Astrocyte (in vitro differentiated cells and primary cell): Measurements from ENCODE around the gene COPS9.

Experiments
- EZH2 ChIP-seq: IDR thresholded peaks from 2 replicates; pipeline ENCODE4 v1.6.1; 2012; ENCODE audit warnings: mild to moderate bottlenecking, low read length, inconsistent platforms; ENCODE audit not compliant: insufficient read depth
- TF ChIP-seq, protein P1 (sequence below): IDR thresholded peaks from 2 replicates; pipeline ENCODE4 v1.5.1; 2011; ENCODE audit warnings: low read depth, mild to moderate bottlenecking, inconsistent platforms, low read length, moderate library complexity; ENCODE audit not compliant: insufficient read depth

DNA sequence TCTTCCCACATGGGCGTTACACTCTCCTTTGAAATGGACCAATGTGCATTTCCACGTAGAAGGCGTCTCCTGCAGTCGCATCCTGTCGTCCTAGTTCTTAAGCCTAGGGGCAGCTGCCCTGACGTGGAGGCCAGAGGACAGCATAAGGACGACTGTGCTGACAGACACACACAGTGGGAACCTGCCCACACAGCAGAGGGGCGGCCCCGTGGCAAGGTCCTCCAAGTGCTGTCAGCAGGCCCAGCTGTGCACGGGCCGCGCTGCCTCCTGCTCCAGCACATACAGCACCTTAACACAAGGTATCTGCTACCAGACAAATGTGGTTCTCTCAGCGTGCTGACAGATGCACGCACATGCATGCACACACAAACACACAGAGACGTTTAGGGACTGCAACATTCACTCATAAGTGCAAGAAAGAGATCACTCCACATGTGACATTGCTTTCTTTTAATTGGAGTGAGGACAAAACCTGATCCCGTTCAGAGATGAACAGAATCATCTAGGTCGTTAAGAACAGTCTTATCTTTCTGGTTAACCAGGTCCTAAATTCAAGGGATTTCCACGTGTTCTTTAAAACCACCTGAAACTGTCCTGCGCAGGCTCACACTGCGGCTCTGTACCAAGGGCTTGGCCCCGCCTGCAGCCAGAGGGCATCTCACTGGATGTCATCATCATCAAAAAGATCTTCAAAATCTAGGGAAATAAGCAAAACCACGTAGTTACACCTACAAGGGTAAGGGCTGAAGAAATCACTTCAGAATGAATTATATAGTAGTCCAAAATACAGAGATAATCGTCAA is 5.5 kb downstream of the COPS9 start:
- TF ChIP-seq, protein P1, sequence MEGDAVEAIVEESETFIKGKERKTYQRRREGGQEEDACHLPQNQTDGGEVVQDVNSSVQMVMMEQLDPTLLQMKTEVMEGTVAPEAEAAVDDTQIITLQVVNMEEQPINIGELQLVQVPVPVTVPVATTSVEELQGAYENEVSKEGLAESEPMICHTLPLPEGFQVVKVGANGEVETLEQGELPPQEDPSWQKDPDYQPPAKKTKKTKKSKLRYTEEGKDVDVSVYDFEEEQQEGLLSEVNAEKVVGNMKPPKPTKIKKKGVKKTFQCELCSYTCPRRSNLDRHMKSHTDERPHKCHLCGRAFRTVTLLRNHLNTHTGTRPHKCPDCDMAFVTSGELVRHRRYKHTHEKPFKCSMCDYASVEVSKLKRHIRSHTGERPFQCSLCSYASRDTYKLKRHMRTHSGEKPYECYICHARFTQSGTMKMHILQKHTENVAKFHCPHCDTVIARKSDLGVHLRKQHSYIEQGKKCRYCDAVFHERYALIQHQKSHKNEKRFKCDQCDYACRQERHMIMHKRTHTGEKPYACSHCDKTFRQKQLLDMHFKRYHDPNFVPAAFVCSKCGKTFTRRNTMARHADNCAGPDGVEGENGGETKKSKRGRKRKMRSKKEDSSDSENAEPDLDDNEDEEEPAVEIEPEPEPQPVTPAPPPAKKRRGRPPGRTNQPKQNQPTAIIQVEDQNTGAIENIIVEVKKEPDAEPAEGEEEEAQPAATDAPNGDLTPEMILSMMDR, result no peak
- TF ChIP-seq EZH2, result no peak
